Stimulated activated naive CD8-positive, alpha-beta T cell treated with anti-CD3 and anti-CD28 coated beads, Interleukin-15, Interleukin-2, amounts not matched to agents 100 U/mL and 50 U/mL, for 24 hours (primary cell): Measurements from ENCODE around the gene EPHX1.

ENCODE experiments used
- ATAC-seq: fragments of 150-1000 bp; cut with Tn5 transposase; one replicate; pipeline ENCODE4 v1.10.0; 2021
- DNase-seq: peaks from one replicate; pipeline ENCODE4 v3.0.0; 2021

The EPHX1 gene

GRCh38 chr1:225842788-225843425 lies 33.0 kb downstream of the EPHX1 start:
- DNase-seq = no peak
- no peak for ATAC-seq

DNA sequence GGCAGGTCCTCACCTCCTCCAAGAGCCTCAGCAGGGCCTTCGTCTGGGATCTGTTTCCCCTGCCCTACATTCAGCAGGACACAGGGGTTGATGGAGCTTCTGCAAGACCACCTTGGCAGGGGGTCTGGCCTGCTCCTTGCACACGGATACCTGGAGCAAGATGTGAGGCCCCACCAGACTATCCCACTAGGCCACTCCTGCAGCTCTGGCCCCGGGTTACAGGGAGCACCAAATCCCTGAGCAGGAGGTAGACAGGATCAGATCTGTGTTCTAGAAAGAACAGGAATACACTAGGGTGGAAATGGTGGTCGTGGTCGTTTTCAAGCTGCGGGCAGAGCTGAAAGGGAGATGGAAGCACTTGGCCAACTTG lies 33.5 kb downstream of the EPHX1 start:
- no peak for DNase-seq
- no peak for ATAC-seq

- DNase-seq = no peak
- ATAC-seq = no peak
These were observed 34.5 kb downstream of the EPHX1 start for GRCh38 chr1:225844236-225845061.

DNA sequence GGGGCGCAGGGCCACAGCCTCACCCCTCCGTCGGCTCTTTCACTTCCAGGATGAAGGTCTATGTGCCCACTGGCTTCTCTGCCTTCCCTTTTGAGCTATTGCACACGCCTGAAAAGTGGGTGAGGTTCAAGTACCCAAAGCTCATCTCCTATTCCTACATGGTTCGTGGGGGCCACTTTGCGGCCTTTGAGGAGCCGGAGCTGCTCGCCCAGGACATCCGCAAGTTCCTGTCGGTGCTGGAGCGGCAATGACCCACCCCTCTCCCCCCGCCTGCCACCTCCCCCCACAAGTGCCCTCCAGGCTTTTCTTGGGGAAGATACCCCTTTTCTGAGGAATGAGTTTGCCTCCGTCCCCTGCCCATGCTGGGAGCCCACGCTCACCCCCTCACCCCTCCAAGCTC lies 35.2 kb downstream of the EPHX1 start:
- no peak for DNase-seq
- no peak for ATAC-seq

DNA sequence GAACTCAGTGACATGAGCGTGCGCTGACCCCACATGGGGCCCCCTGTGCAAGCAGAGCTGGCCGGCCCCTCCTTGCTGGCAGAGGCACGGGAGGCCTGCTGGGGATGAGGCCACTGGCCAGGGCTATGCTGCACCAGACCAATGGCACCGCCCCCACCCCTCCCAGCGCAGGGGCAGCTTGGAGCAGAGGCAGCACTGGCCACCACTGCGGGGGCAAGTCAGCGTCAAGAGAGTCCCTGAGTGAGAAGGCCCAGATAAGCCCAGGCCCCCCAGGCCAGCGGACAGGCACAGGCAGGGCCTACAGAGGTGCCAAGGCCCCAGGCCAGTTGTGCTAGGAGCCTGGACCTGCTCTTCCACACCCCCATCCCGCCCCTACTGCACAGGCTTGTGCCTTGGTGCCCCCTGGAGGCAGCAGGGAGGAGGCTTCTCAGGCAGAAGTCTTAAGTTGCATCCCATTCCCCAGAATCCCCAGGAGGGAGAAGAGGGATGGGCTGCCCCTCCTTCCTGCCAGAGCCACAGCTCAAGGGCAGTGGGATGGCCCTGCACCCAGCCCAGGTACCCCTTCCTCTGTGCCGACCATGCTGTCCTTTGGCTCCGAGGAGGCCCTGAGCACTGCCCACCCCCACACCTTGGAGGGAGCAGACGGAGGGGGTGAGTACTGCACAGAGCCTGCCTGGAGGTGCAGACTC lies 35.8 kb downstream of the EPHX1 start:
- ATAC-seq (peak; percentile 38), DNase-seq (peak; percentile 49)

- no peak for ATAC-seq
These were observed 36.7 kb downstream of the EPHX1 start for GRCh38 chr1:225846331-225847310.

GRCh38 chr1:225847610-225848009 lies 37.7 kb downstream of the EPHX1 start:
- ATAC-seq = no peak
- no peak for DNase-seq

More at GRCh38 chr1:225846331-225847310, 36.7 kb downstream of the EPHX1 start:
- no peak for DNase-seq

DNA sequence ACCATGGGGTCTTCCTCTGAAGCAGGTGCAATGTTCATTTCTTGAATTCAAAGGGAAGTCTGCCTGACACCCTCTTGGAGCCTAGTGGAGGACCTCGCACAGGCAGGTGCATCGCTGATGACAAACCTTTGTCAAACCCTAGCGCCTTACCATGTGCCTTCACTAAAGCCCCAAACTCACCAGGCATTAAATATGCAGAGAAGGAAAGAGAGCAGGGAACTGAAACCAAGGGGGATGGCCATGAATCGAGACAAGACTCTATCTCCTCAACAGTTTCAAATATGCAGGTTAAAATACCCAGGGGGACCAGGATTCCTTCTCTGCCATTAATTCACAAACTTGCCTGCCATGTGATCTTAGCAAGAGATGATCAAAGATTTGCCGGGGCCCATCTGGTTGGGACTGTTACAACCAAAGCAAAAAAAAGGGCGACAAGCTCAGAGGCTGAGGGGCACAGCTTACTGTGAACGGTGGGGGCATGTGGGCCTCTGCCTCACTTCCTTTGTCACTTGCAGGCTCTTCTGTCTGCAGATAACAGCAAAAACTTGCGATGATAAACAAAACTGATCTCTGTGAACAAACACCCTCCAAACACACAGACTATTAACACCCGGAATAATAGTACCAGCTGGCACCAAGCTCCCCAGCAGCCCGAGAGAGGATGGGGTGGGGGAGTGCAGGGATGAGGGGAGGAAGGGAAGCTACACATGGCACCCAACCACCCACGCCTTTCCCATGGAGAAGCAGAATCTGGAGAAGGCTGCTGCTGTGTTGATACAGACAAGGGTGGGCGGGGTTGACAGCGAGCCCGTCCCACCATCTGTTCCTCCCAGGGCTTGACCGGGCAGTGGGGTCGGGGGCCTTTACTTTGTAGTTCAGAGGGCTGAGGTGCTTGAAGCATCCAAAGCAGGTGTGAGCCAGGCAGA lies 38.4 kb downstream of the EPHX1 start:
- DNase-seq = peak; percentile 14

GRCh38 chr1:225849925-225850324 lies 40.0 kb downstream of the EPHX1 start:
- ATAC-seq (no peak), DNase-seq (peak; percentile 50)

More for the DNA sequence above, 38.4 kb downstream of the EPHX1 start:
- ATAC-seq = peak; percentile 7

DNA sequence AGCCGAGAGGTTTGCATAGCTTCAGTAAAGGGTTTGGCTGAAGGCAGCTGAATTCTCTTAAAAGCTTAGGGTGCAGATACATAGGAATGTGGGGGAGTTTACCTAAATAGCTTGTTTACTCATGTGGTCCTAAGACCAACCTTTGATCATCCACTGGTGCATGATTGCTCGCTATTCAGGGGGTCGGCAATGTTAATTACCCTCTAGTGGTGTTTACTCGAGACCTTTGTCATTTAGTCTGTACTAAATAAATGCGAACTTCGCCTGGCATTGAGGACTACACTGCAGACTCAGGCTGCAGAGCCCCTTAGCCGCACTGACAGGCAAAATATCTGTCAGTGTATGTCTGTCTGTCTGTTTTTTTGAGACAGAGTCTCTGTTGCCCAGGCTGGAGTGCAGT lies 40.4 kb downstream of the EPHX1 start:
- no peak for DNase-seq
- ATAC-seq = no peak

- DNase-seq = no peak
- peak; percentile 42 for ATAC-seq
These were observed 41.9 kb downstream of the EPHX1 start for GRCh38 chr1:225851805-225852204.

- no peak for DNase-seq
These were observed 42.6 kb downstream of the EPHX1 start for GRCh38 chr1:225852413-225853124.

DNA sequence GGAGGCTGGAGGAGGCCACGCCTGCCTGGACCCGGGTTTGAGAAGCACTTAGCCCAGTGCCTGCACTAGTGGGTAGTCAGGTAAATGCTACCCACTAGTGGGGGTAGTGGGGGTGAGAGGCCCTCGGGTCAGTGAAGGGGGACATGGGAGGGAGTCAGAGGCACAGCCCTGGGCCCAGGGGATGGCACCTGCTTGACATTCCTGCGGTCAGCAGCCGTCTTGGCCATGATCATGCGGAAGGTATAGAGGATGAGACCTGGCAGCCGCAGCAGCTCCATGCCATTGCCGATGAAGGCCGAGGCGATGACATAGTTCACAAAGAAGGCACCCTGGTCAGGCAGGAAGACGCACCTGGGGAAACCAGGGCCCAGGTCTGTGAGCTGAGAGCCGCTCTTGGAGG lies 43.5 kb downstream of the EPHX1 start:
- DNase-seq = no peak
- no peak for ATAC-seq

More at GRCh38 chr1:225852413-225853124, 42.6 kb downstream of the EPHX1 start:
- no peak for ATAC-seq

DNA sequence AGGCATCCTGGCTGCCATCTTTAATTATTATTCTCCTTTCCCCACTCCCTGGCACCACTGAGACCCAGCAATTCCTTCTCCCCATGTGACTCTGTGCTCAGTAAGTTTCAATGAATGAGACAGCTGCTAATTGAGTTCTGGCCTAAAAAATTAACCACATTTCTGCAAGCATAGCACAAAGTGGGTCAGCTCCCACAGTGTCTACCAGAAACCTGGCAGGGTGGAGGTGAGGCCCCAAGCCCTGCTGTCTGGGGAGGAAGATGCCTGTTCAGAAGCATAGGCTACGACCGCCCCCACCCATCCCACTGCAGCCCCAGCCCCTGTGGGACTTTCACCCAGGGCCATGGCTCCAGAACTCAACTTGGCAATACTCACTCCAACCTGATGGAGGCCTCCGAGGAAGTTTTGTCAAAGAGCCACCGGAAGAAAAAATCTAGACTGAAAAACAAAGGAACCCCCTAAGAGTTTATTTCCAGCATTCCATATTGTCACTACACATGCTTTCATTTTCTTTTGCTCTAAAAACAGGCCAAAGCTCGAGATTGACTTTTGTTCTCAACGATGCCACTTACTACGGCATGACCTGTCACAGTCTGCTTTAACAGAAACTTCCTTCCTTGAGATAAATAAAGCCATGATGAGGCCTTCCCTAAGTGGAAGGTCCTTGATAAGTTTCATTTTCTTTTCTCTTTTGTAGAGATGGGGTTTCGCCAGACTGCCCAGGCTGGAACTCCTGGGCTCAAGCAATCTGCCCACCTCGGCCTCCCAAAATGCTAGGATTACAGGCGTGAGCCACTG lies 45.8 kb downstream of the EPHX1 start:
- ATAC-seq (no peak), DNase-seq (no peak)

DNA sequence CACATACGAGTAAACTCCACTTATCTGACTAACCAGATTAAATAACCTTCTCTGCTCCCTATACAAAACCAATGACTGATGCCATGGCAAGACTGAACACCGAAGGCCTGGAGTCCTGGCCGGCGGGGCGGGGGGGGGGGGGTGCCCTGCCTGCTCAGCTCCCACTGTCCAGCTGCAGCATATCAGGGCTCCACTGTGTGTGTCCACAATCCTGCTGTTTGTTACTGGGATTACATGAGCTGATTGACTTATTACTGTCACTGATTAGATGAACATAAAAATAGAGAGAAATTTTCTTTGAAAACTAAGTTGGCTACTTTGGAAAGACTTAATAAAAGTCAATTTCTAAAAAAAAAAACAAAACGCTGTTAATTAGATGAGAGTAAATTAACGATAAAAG lies 47.3 kb downstream of the EPHX1 start:
- DNase-seq = no peak

GRCh38 chr1:225859151-225859550 lies 49.2 kb downstream of the EPHX1 start:
- DNase-seq (no peak), ATAC-seq (no peak)

More for the DNA sequence above, 47.3 kb downstream of the EPHX1 start:
- no peak for ATAC-seq

DNA sequence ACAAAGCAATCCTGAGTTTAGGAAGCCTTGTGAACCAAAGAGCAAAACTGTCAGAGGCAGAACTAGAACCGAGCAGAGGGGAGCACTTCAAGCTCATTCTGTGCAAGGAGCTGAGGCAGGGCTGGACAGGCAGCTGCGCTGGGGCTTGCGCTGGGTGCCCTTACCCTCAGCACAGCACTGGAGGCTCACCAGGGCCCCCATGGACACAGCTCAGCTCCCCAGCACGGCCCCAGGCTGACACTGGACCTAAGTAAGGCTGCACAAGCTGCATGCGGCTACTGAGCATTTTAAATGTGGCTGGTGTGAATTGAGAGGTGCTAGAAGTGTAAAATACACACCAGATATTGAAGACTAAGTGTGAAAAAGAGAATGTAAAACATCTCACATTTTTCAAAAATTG lies 50.2 kb downstream of the EPHX1 start:
- DNase-seq (no peak), ATAC-seq (no peak)

GRCh38 chr1:225860876-225861441 lies 51.0 kb downstream of the EPHX1 start:
- DNase-seq (no peak), ATAC-seq (no peak)
